HEK293 (cell line): Measurements from ENCODE around the gene EGFR.

Experiments
- CTCF ChIA-PET: fragments of 350-600 bp; formaldehyde crosslinking; extraction: SDS; loops from one replicate; lab custom pipeline; 2021; ENCODE audit warnings: antibody characterized with exemption; lab: Yijun Ruan, JAX
- POLR2A ChIA-PET: fragments of 300-600 bp; formaldehyde crosslinking; extraction: SDS; loops from one replicate; lab custom pipeline; 2020; ENCODE audit warnings: antibody characterized with exemption, inconsistent platforms; lab: Yijun Ruan, JAX
- H3K27ac ChIP-seq: fragments of 200-500 bp; sonication (Bioruptor generic); 2 replicates; pipeline ENCODE4 v1.5.1; 2014; ENCODE audit warnings: low read depth, low read length, control low read depth, inconsistent platforms; ENCODE audit errors: extremely low read depth
- H3K36me3 ChIP-seq, 2 experiments: fragments of 200-500 bp in 1 of 2; sonication (Bioruptor generic) in 1 of 2; 1 replicate in 1 of 2; 2 replicates in 1 of 2; pipeline ENCODE4 v1.5.1; 2014 to 2017; ENCODE audit warnings: inconsistent platforms in 2 of 2, low read length in 2 of 2; ENCODE audit not compliant: control insufficient read depth in 2 of 2, insufficient read depth in 1 of 2
- H3K4me1 ChIP-seq: fragments of 200-500 bp; sonication (Bioruptor generic); 2 replicates; pipeline ENCODE4 v1.5.1; 2014; ENCODE audit warnings: mild to moderate bottlenecking, low read length, inconsistent platforms; ENCODE audit not compliant: control insufficient read depth, insufficient read depth
- H3K4me3 ChIP-seq: 2 replicates; pipeline ENCODE4 v1.5.1; 2011; ENCODE audit warnings: low read depth, mild to moderate bottlenecking, control low read depth, low read length, moderate library complexity
- H3K9me3 ChIP-seq: fragments of 200-500 bp; sonication (Bioruptor generic); 2 replicates; pipeline ENCODE4 v1.5.1; 2014; ENCODE audit warnings: low read depth, low read length, inconsistent platforms; ENCODE audit not compliant: control insufficient read depth, insufficient read depth
- ZBTB48 ChIP-seq: fragments of 450-650 bp; formaldehyde crosslinking; IDR thresholded peaks from 2 replicates; pipeline ENCODE4 v1.5.1; 2016; ENCODE audit warnings: missing biosample characterization, missing genetic modification characterization
- ZEB2 ChIP-seq: fragments of 450-650 bp; formaldehyde crosslinking; IDR thresholded peaks from 2 replicates; pipeline ENCODE4 v1.5.1; 2016; ENCODE audit warnings: missing biosample characterization, missing genetic modification characterization
- ZFHX2 ChIP-seq: fragments of 450-650 bp; formaldehyde crosslinking; conservative IDR thresholded peaks from 2 replicates; pipeline ENCODE4 v1.5.1; 2016; ENCODE audit warnings: missing biosample characterization, missing genetic modification characterization
- ZNF155 ChIP-seq: fragments of 450-650 bp; formaldehyde crosslinking; IDR thresholded peaks from 2 replicates; pipeline ENCODE4 v1.5.1; 2016; ENCODE audit warnings: missing biosample characterization, missing genetic modification characterization
- ZNF157 ChIP-seq: fragments of 450-650 bp; formaldehyde crosslinking; IDR thresholded peaks from 2 replicates; pipeline ENCODE4 v1.5.1; 2016; ENCODE audit warnings: missing biosample characterization, missing genetic modification characterization
- ZNF16 ChIP-seq: fragments of 450-650 bp; formaldehyde crosslinking; IDR thresholded peaks from 2 replicates; pipeline ENCODE4 v1.5.1; 2016; ENCODE audit warnings: low read depth, missing biosample characterization, missing genetic modification characterization
- ZNF211 ChIP-seq: fragments of 450-650 bp; formaldehyde crosslinking; IDR thresholded peaks from 2 replicates; pipeline ENCODE4 v1.5.1; 2016; ENCODE audit warnings: low read depth, missing biosample characterization, missing genetic modification characterization
- ZNF274 ChIP-seq, 2 experiments: fragments of 200-500 bp in 1 of 2; fragments of 450-650 bp in 1 of 2; sonication (Bioruptor generic) in 1 of 2; formaldehyde crosslinking in 1 of 2; IDR thresholded peaks; 2 replicates each; pipeline versions ENCODE4 v1.5.1 to v1.6.1; 2014 to 2016; ENCODE audit warnings: borderline replicate concordance in 1 of 2, inconsistent platforms in 1 of 2, low read length in 1 of 2, missing biosample characterization in 1 of 2, missing genetic modification characterization in 1 of 2
- ZNF341 ChIP-seq: fragments of 450-650 bp; formaldehyde crosslinking; IDR thresholded peaks from 2 replicates; pipeline ENCODE4; 2016; ENCODE audit warnings: low read depth, missing biosample characterization, missing genetic modification characterization
- ZNF426 ChIP-seq: fragments of 450-650 bp; formaldehyde crosslinking; IDR thresholded peaks from 2 replicates; pipeline ENCODE4 v1.5.1; 2017; ENCODE audit warnings: missing biosample characterization, missing genetic modification characterization, mild to moderate bottlenecking, inconsistent platforms, moderate library complexity
- ZNF501 ChIP-seq: fragments of 450-650 bp; formaldehyde crosslinking; IDR thresholded peaks from 2 replicates; pipeline ENCODE4 v1.5.1; 2016; ENCODE audit warnings: missing biosample characterization, missing genetic modification characterization
- ZNF585B ChIP-seq: fragments of 450-650 bp; formaldehyde crosslinking; IDR thresholded peaks from 2 replicates; pipeline ENCODE4 v1.5.1; 2016; ENCODE audit warnings: missing biosample characterization, missing genetic modification characterization
- ZNF621 ChIP-seq: fragments of 450-650 bp; formaldehyde crosslinking; IDR thresholded peaks from 2 replicates; pipeline ENCODE4 v1.5.1; 2017; ENCODE audit warnings: missing biosample characterization, missing genetic modification characterization
- ZNF830 ChIP-seq: fragments of 450-650 bp; IDR thresholded peaks from 2 replicates; pipeline ENCODE4 v1.5.0; 2018; ENCODE audit warnings: missing biosample characterization, missing genetic modification characterization, low read depth, mild to moderate bottlenecking, moderate library complexity
- ZSCAN23 ChIP-seq: fragments of 450-650 bp; formaldehyde crosslinking; IDR thresholded peaks from 2 replicates; pipeline ENCODE4 v1.5.1; 2016; ENCODE audit warnings: missing biosample characterization, missing genetic modification characterization
- TF ChIP-seq, protein P1 (sequence below): fragments of 450-650 bp; formaldehyde crosslinking; IDR thresholded peaks from 2 replicates; pipeline ENCODE4 v1.5.1; 2016; ENCODE audit warnings: missing biosample characterization, missing genetic modification characterization
- TF ChIP-seq, protein P2 (sequence below): fragments of 450-650 bp; formaldehyde crosslinking; IDR thresholded peaks from 2 replicates; pipeline ENCODE4 v1.5.1; 2016; ENCODE audit warnings: missing biosample characterization, missing genetic modification characterization
- TF ChIP-seq, protein P3 (sequence below): fragments of 450-650 bp; formaldehyde crosslinking; IDR thresholded peaks from 2 replicates; pipeline ENCODE4 v1.5.1; 2016; ENCODE audit warnings: missing biosample characterization, missing genetic modification characterization, low read depth
- TF ChIP-seq, protein P4 (sequence below): fragments of 450-650 bp; formaldehyde crosslinking; IDR thresholded peaks from 2 replicates; pipeline ENCODE4 v1.5.1; 2016; ENCODE audit warnings: missing biosample characterization, missing genetic modification characterization
- TF ChIP-seq, protein P5 (sequence below): fragments of 450-650 bp; formaldehyde crosslinking; IDR thresholded peaks from 2 replicates; pipeline ENCODE4 v1.5.1; 2016; ENCODE audit warnings: missing biosample characterization, missing genetic modification characterization
- TF ChIP-seq, protein P6 (sequence below): fragments of 450-650 bp; formaldehyde crosslinking; IDR thresholded peaks from 2 replicates; pipeline ENCODE4 v1.5.1; 2016; ENCODE audit warnings: missing biosample characterization, missing genetic modification characterization

Gene EGFR

DNA sequence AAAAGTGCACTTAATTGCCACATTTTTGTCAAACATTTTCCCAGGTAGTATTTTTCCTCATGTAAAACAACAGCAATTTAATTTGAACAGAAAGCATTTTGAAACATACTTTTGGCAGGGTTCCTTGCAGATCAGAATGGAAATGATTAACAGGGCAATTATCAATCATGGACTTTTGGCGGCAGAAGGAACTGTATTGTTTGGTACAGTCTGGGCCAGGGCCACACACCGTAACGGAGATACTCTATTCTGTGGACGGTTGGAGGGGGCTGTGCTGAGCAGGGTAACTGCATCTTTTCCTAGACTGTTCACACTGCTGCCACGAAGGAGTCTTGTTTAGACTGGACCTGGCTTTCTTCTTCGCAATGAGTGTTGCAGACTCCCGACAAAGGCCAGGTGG is 62.3 kb downstream of the EGFR start:
- 0 out of 2 replicates have a peak, but pooled peaks cover under 1% of the 10 kb centered on the region for H3K4me1 ChIP-seq
- CTCF ChIA-PET = interaction anchor here (0.8 kb wide), 1 partner anchor 175 kb away, joined by 3 read pairs; no protein-coding TSS in a partner anchor
- no peaks in the 10 kb centered on the region for H3K9me3 ChIP-seq
- no peak overlapping the region for H3K4me3 ChIP-seq
- POLR2A ChIA-PET = interaction anchor here (0.6 kb wide), 1 partner anchor 190 kb away, joined by 4 read pairs; no protein-coding TSS in a partner anchor
- TF ChIP-seq ZNF830 = no peak
- no peak overlapping the region for H3K27ac ChIP-seq
- no peaks in the 10 kb centered on the region for H3K36me3 ChIP-seq

DNA sequence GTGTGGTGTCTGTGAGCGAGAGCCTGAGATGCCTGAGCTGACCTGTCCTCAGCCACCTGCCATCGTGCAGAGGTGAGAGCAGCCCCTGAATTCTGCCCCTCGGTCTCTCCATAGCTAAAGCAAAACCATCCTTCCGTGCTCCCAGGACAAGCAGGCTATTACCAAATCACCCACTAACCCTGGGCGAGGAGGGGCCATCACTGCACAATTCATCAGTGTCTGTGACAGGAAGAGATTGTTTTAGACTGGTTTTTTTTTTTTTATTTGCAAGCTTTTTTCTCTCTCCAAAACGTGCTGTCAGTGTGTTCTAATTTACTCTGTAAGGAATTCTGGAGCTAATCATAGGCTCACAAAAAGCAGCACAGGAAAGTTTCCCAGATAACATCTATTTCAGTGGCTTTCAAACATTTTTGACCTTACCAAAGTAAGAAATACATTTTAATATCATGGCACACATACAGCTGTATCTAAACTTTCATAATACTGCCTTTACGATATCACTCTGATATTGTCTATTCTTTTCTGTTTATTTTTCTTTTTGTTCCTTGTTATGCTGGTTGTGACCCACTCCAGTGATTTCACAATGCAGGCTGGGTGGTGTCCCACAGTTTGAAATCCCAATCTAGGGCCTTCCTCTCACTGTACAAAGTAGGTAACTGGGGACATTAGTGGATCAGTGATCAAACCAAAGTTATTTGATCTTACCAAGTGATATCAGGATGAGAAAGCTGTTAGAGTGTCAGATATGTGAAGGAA is 62.8 kb downstream of the EGFR start:
- no peaks in the 10 kb centered on the region for H3K9me3 ChIP-seq
- peaks cover 5% of the 10 kb centered on the region for H3K4me1 ChIP-seq
- no peak overlapping the region for H3K27ac ChIP-seq
- POLR2A ChIA-PET = interaction anchor here (0.6 kb wide), 1 partner anchor 190 kb away, joined by 4 read pairs; no protein-coding TSS in a partner anchor
- CTCF ChIA-PET = interaction anchor here (0.6 to 0.8 kb wide), 2 partner anchors 47 to 174 kb away, joined by 3 to 5 read pairs; no protein-coding TSS in a partner anchor
- H3K36me3 ChIP-seq = no peaks in the 10 kb centered on the region
- H3K4me3 ChIP-seq = no peak overlapping the region
- TF ChIP-seq, protein P1, sequence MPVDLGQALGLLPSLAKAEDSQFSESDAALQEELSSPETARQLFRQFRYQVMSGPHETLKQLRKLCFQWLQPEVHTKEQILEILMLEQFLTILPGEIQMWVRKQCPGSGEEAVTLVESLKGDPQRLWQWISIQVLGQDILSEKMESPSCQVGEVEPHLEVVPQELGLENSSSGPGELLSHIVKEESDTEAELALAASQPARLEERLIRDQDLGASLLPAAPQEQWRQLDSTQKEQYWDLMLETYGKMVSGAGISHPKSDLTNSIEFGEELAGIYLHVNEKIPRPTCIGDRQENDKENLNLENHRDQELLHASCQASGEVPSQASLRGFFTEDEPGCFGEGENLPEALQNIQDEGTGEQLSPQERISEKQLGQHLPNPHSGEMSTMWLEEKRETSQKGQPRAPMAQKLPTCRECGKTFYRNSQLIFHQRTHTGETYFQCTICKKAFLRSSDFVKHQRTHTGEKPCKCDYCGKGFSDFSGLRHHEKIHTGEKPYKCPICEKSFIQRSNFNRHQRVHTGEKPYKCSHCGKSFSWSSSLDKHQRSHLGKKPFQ = no peak
- TF ChIP-seq ZBTB48 (tag by site-specific recombination) (no peak), ZEB2 (tag by site-specific recombination) (no peak), ZNF16 (tag by site-specific recombination) (no peak), ZSCAN23 (tag by site-specific recombination) (no peak), ZNF621 (tag by site-specific recombination) (no peak), ZNF501 (no peak), ZNF211 (no peak), ZNF274 (IDR thresholded peaks at IDR 0.05; ENCODE audit: low read length) (no peak), ZNF274 (tag by site-specific recombination; IDR thresholded peaks at IDR 0.05; ENCODE audit: borderline replicate concordance) (no peak), ZNF426 (tag by site-specific recombination) (no peak), ZNF341 (tag by site-specific recombination) (no peak), ZNF585B (tag by site-specific recombination) (no peak), ZNF157 (tag by site-specific recombination) (no peak), ZFHX2 (tag by site-specific recombination) (no peak), ZNF155 (tag by site-specific recombination) (no peak)
- TF ChIP-seq, protein P2, sequence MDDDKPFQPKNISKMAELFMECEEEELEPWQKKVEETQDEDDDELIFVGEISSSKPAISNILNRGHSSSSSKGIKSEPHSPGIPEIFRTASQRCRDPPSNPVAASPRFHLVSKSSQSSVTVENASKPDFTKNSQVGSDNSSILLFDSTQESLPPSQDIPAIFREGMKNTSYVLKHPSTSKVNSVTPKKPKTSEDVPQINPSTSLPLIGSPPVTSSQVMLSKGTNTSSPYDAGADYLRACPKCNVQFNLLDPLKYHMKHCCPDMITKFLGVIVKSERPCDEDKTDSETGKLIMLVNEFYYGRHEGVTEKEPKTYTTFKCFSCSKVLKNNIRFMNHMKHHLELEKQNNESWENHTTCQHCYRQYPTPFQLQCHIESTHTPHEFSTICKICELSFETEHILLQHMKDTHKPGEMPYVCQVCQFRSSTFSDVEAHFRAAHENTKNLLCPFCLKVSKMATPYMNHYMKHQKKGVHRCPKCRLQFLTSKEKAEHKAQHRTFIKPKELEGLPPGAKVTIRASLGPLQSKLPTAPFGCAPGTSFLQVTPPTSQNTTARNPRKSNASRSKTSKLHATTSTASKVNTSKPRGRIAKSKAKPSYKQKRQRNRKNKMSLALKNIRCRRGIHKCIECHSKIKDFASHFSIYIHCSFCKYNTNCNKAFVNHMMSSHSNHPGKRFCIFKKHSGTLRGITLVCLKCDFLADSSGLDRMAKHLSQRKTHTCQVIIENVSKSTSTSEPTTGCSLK = no peak
- TF ChIP-seq, protein P3, sequence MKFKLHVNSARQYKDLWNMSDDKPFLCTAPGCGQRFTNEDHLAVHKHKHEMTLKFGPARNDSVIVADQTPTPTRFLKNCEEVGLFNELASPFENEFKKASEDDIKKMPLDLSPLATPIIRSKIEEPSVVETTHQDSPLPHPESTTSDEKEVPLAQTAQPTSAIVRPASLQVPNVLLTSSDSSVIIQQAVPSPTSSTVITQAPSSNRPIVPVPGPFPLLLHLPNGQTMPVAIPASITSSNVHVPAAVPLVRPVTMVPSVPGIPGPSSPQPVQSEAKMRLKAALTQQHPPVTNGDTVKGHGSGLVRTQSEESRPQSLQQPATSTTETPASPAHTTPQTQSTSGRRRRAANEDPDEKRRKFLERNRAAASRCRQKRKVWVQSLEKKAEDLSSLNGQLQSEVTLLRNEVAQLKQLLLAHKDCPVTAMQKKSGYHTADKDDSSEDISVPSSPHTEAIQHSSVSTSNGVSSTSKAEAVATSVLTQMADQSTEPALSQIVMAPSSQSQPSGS (tag by site-specific recombination) = no peak
- TF ChIP-seq, protein P4, sequence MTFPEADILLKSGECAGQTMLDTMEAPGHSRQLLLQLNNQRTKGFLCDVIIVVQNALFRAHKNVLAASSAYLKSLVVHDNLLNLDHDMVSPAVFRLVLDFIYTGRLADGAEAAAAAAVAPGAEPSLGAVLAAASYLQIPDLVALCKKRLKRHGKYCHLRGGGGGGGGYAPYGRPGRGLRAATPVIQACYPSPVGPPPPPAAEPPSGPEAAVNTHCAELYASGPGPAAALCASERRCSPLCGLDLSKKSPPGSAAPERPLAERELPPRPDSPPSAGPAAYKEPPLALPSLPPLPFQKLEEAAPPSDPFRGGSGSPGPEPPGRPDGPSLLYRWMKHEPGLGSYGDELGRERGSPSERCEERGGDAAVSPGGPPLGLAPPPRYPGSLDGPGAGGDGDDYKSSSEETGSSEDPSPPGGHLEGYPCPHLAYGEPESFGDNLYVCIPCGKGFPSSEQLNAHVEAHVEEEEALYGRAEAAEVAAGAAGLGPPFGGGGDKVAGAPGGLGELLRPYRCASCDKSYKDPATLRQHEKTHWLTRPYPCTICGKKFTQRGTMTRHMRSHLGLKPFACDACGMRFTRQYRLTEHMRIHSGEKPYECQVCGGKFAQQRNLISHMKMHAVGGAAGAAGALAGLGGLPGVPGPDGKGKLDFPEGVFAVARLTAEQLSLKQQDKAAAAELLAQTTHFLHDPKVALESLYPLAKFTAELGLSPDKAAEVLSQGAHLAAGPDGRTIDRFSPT (tag by site-specific recombination) = no peak
- TF ChIP-seq, protein P5, sequence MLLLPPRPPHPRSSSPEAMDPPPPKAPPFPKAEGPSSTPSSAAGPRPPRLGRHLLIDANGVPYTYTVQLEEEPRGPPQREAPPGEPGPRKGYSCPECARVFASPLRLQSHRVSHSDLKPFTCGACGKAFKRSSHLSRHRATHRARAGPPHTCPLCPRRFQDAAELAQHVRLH = no peak
- TF ChIP-seq, protein P6, sequence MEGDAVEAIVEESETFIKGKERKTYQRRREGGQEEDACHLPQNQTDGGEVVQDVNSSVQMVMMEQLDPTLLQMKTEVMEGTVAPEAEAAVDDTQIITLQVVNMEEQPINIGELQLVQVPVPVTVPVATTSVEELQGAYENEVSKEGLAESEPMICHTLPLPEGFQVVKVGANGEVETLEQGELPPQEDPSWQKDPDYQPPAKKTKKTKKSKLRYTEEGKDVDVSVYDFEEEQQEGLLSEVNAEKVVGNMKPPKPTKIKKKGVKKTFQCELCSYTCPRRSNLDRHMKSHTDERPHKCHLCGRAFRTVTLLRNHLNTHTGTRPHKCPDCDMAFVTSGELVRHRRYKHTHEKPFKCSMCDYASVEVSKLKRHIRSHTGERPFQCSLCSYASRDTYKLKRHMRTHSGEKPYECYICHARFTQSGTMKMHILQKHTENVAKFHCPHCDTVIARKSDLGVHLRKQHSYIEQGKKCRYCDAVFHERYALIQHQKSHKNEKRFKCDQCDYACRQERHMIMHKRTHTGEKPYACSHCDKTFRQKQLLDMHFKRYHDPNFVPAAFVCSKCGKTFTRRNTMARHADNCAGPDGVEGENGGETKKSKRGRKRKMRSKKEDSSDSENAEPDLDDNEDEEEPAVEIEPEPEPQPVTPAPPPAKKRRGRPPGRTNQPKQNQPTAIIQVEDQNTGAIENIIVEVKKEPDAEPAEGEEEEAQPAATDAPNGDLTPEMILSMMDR = no peak
